ENCODE data around the gene CDCA3. TPM values are rescaled to one million over a fixed set of nuclear protein-coding genes. Genes with fewer than 3 reads are reported as not detected.
A peak's percentile ranks its signal among the peaks of the same experiment; 100 is the strongest.

The CDCA3 gene
- total RNA-seq, 4 donors from 2014 or later = 4.8 to 8.9 (median 5.9) TPM

GRCh38 chr12:6840330-6840729 is 10.8 kb downstream of the CDCA3 start:
- H3K27me3 ChIP-seq = no peaks in the 10 kb centered on the region
- no peak overlapping the region for H3K27ac ChIP-seq
- no peak for DNase-seq (ENCODE audit: low spot score in 2 of 2)
- no peaks in the 10 kb centered on the region for H3K4me1 ChIP-seq
- 93% methylated on average over 1 of the region's 1 CpG for WGBS
- peaks cover 46% of the 10 kb centered on the region for H3K36me3 ChIP-seq
- no peaks in the 10 kb centered on the region for H3K9me3 ChIP-seq
- TF ChIP-seq CTCF (IDR thresholded peaks at IDR 0.05) (no peak), EP300 (IDR thresholded peaks at IDR 0.05) (no peak), POLR2A (IDR thresholded peaks at IDR 0.05) (no peak), POLR2AphosphoS5 (IDR thresholded peaks at IDR 0.05) (no peak)
- H3K4me3 ChIP-seq = no peak overlapping the region

DNA sequence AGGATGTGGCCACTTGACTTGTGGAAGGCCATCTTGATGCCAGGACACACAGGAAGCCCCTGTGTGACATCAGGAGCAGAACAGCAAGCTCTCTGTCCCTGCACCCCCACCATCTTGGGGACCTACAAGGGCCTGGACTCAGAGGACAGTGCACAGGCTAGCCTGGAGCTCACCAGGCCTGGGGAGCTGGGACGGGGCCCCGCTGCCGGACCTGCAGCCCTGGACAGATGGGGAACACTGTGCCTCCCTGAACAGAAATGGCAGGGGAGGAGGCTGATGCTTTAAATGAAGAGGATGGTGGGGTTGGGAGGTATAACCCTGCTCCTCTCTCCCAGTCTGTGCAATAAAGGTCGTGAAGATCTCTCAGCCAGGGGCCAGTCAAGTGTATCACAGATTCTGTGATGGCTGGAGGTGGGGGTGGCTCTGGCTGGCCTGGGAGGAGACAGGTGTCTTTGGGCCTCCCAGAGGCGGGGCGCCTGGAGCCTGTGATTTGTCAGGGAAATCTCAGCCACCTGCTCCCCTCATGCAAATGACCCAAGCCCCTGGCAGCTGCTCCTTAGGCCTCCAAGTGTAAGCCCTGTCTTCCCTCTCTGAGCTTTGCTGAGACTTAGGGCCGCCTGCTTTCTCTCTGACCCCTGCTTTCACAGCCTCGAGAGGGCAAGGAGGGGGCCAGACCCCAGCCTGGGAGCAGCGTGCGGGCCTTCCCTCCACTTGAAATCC is 11.4 kb downstream of the CDCA3 start:
- 78% methylated on average over 10 of the region's 10 CpGs for WGBS
- no peaks in the 10 kb centered on the region for H3K4me1 ChIP-seq
- TF ChIP-seq CTCF (IDR thresholded peaks at IDR 0.05) (no peak), EP300 (IDR thresholded peaks at IDR 0.05) (no peak), POLR2AphosphoS5 (IDR thresholded peaks at IDR 0.05) (no peak)
- H3K27me3 ChIP-seq = no peaks in the 10 kb centered on the region
- H3K4me3 ChIP-seq = no peak overlapping the region
- H3K9me3 ChIP-seq = no peaks in the 10 kb centered on the region
- no peak overlapping the region for H3K27ac ChIP-seq
- H3K36me3 ChIP-seq = peaks cover 43% of the 10 kb centered on the region
- no peak for DNase-seq (ENCODE audit: low spot score in 2 of 2)

- Histone ChIP-seq H3K36me3 (peaks cover 46% of the 10 kb centered on the region), H3K9me3 (no peaks in the 10 kb centered on the region), H3K4me3 (no peak overlapping the region), H3K27ac (no peak overlapping the region), H3K4me1 (no peaks in the 10 kb centered on the region), H3K27me3 (no peaks in the 10 kb centered on the region)
- 85% methylated on average over 16 of the region's 16 CpGs for WGBS
- TF ChIP-seq CTCF (IDR thresholded peaks at IDR 0.05) (no peak), POLR2A (IDR thresholded peaks at IDR 0.05) (no peak), EP300 (IDR thresholded peaks at IDR 0.05) (no peak), POLR2AphosphoS5 (IDR thresholded peaks at IDR 0.05) (no peak)
- DNase-seq (ENCODE audit: low spot score in 2 of 2) = no peak
Observed at GRCh38 chr12:6838854-6839253, 12.2 kb downstream of the CDCA3 start.

GRCh38 chr12:6837370-6838060 is 13.6 kb downstream of the CDCA3 start:
- no peak for TF ChIP-seq CTCF (IDR thresholded peaks at IDR 0.05)
- TF ChIP-seq POLR2AphosphoS5 (IDR thresholded peaks at IDR 0.05) = no peak
- no peak for TF ChIP-seq EP300 (IDR thresholded peaks at IDR 0.05)
- no peak for TF ChIP-seq POLR2A (IDR thresholded peaks at IDR 0.05)
- Histone ChIP-seq H3K4me3 (no peak overlapping the region), H3K4me1 (no peaks in the 10 kb centered on the region), H3K9me3 (no peaks in the 10 kb centered on the region), H3K36me3 (peaks cover 44% of the 10 kb centered on the region), H3K27ac (no peak overlapping the region), H3K27me3 (no peaks in the 10 kb centered on the region)
- DNase-seq (ENCODE audit: low spot score in 2 of 2) = peak in 1 of 2 donors; percentile 65
- WGBS = 93% methylated on average over 15 of the region's 26 CpGs

DNA sequence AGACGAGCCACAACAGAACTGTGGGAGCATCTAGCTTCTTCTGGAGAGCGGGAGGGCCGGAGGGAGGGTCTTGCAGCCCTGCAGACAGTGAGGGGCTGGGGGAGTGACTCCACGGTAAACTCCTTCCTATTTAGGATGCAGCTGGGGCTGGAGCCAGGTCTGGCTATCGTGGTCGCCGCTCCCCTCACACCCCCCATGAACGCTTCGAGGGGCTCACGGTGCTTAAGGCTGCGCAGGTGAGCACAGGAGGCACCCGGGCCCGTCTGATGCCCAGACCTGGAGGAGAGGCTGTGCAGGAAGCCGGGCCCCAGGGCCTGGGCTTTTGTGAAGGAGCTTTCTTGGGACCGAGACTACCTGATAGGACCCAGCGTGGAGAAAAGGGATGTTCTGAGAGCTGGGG is 14.2 kb downstream of the CDCA3 start:
- no peak for TF ChIP-seq POLR2AphosphoS5 (IDR thresholded peaks at IDR 0.05)
- TF ChIP-seq POLR2A (IDR thresholded peaks at IDR 0.05) = no peak
- no peak for TF ChIP-seq EP300 (IDR thresholded peaks at IDR 0.05)
- TF ChIP-seq CTCF (IDR thresholded peaks at IDR 0.05) = no peak
- peaks cover 44% of the 10 kb centered on the region for H3K36me3 ChIP-seq
- H3K4me3 ChIP-seq = no peak overlapping the region
- 87% methylated on average over 13 of the region's 16 CpGs for WGBS
- H3K4me1 ChIP-seq = no peaks in the 10 kb centered on the region
- H3K27ac ChIP-seq = no peak overlapping the region
- no peak for DNase-seq (ENCODE audit: low spot score in 2 of 2)
- no peaks in the 10 kb centered on the region for H3K27me3 ChIP-seq
- no peaks in the 10 kb centered on the region for H3K9me3 ChIP-seq

Data from suprapubic skin (tissue), 4 donors.